Measurements from ENCODE around the gene DYSF. TPM values are rescaled to one million over a fixed set of nuclear protein-coding genes. Genes with fewer than 3 reads are reported as not detected.

Gene DYSF
- total and polyA plus RNA-seq, 5 donors = 36.7 to 49.4 (median 42.1) TPM

DNA sequence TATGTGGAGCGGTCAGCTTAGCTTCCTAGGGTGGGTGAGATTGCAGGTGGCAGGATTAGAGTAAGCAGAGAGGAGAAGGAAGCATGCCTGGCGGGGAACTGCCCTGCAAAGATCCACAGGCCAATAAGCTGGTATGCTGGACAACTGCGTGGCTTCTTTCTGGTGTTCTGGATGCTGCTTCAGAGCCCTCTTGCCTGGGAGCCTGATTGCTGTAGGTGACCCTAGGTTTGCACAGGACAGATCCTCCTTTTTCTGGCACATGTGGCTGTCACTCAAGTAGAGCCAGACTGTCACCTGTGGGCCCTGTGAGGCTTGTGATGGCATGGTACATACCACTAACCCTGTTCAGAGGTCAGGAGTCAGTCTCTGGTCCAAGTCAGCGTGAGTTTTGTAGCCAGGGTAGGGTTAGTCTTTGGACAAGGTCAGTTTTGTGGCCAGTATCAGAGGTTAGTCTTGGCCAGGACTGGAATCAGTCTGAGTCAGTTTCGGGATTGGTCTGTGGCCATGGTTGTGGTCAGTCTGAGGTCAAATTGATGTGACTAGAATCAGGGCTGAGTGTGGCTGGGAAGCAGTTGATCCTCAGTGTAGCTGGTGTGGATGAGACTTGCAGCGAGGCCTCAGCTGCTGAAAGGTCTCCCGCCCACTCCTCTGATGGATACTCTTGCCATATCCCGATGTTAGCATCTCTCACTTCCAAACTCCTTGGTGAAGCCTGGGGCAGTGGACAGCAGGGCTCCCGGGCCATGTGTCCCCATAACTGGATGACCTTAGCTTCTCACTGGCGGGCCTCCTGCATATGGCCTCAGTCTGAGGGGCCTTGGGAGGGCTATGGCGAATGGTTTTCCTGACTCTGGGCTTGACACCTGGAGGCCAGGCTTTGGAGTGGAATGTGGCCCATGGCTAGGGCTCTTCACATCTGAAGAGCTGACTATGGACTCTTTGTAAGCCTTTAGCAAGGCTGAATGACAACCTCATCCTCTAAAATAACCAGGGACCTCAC is 260.5 kb downstream of the DYSF start:
- Histone ChIP-seq H3K9me3 (ENCODE audit: control insufficient read depth, low read length) (no peaks in the 10 kb centered on the region), H3K4me1 (ENCODE audit: control insufficient read depth, insufficient read depth, low read length) (peaks cover 45% of the 10 kb centered on the region), H3K27me3 (ENCODE audit: control insufficient read depth, insufficient read depth) (no peaks in the 10 kb centered on the region), H3K27ac (ENCODE audit: low read length) (no peak overlapping the region), H3K4me3 (ENCODE audit: low read length) (no peak overlapping the region)
- peak in 1 of 2 donors; percentile 18 for ATAC-seq
- WGBS = 86% methylated on average over 11 of the region's 11 CpGs
- peak in 1 of 3 donors; percentile 34 for DNase-seq
- intact Hi-C loops (cut with DNase I) = no loop called here

DNA sequence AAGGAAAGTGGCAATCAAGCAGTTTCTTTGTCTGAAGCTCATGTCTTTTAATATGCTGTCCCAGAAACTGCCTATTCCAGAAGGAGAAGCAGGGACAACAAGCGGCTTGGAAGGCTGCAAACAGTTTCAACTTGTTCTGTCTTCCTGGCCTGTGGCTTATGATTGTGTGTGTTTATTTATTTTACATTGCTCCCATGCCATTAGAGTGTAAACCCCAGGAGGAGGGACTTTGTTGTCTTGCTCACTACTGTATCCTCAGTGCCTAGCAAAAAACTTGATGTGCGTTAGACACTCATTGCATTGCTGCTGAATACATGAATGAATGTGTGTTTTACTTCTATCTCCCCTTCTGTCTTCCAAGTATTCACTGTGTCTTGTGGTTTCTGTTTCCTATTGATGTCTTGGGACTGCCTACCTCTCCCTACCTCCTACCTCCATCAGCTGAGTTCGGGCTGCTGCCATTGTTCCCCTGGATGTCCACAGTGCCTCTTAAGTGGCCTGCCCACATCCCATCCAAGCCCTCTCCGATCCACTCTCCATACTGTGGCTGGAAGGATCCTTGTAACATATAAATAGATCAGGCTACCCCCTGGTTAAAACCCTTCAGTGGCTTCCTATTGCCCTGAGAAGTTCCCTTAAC is 261.4 kb downstream of the DYSF start:
- Histone ChIP-seq H3K27ac (ENCODE audit: low read length) (no peak overlapping the region), H3K27me3 (ENCODE audit: control insufficient read depth, insufficient read depth) (no peaks in the 10 kb centered on the region), H3K4me1 (ENCODE audit: control insufficient read depth, insufficient read depth, low read length) (peaks cover 50% of the 10 kb centered on the region), H3K9me3 (ENCODE audit: control insufficient read depth, low read length) (no peaks in the 10 kb centered on the region), H3K4me3 (ENCODE audit: low read length) (no peak overlapping the region)
- DNase-seq = no peak
- no peak for ATAC-seq
- intact Hi-C loops (cut with DNase I) = no loop called here
- 89% methylated on average over 4 of the region's 4 CpGs for WGBS

GRCh38 chr2:71715241-71715750 is 261.9 kb downstream of the DYSF start:
- no peak overlapping the region for H3K27ac ChIP-seq (ENCODE audit: low read length)
- H3K27me3 ChIP-seq (ENCODE audit: control insufficient read depth, insufficient read depth) = no peaks in the 10 kb centered on the region
- no peak overlapping the region for H3K4me3 ChIP-seq (ENCODE audit: low read length)
- peaks cover 55% of the 10 kb centered on the region for H3K4me1 ChIP-seq (ENCODE audit: control insufficient read depth, insufficient read depth, low read length)
- WGBS = 83% methylated on average over 6 of the region's 6 CpGs
- no peak for DNase-seq
- no peak for ATAC-seq
- intact Hi-C loops (cut with DNase I) = no loop called here
- H3K9me3 ChIP-seq (ENCODE audit: control insufficient read depth, low read length) = no peaks in the 10 kb centered on the region

DNA sequence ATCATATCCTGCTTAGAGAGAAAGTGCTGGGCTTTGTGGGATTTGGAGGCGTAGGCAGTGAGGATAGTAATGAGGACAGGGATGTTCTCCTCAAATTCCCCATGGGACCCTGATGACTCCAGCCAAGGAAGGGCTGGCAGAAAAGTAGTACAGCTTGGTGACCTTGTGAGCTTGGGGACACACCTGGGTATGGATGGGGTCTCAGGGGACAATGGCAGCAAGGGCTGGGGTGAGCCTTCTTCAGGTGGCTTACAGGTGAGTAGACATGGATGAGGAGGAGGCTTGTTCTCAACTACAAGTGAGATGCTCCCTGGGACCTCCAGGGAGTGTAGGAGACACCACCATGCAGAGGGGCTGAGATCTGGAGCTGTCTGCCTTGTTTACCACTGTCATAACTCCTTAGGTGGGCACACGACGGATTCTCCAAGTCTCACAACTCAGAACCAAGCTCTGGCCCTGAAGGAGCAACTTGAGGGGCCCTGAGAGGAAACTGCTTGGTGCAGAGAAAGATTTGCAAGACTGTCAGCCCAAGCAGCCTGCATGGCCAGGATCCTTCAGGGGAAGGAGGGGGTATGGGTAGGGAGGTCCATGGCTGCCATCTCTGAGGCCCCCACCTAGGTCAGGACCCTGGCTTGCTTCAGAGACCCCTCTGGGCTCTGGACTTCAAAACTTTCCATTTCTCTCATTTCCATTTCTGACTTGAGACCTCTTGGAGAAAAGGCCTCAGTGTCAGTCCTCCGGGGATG is 262.8 kb downstream of the DYSF start:
- ATAC-seq (no peak), DNase-seq (no peak)
- no peaks in the 10 kb centered on the region for H3K27me3 ChIP-seq (ENCODE audit: control insufficient read depth, insufficient read depth)
- H3K27ac ChIP-seq (ENCODE audit: low read length) = peak overlapping the region; percentile 93
- intact Hi-C loops (cut with DNase I) = no loop called here
- H3K9me3 ChIP-seq (ENCODE audit: control insufficient read depth, low read length) = no peaks in the 10 kb centered on the region
- WGBS = 77% methylated on average over 4 of the region's 4 CpGs
- peaks cover 57% of the 10 kb centered on the region for H3K4me1 ChIP-seq (ENCODE audit: control insufficient read depth, insufficient read depth, low read length)
- H3K4me3 ChIP-seq (ENCODE audit: low read length) = no peak overlapping the region

DNA sequence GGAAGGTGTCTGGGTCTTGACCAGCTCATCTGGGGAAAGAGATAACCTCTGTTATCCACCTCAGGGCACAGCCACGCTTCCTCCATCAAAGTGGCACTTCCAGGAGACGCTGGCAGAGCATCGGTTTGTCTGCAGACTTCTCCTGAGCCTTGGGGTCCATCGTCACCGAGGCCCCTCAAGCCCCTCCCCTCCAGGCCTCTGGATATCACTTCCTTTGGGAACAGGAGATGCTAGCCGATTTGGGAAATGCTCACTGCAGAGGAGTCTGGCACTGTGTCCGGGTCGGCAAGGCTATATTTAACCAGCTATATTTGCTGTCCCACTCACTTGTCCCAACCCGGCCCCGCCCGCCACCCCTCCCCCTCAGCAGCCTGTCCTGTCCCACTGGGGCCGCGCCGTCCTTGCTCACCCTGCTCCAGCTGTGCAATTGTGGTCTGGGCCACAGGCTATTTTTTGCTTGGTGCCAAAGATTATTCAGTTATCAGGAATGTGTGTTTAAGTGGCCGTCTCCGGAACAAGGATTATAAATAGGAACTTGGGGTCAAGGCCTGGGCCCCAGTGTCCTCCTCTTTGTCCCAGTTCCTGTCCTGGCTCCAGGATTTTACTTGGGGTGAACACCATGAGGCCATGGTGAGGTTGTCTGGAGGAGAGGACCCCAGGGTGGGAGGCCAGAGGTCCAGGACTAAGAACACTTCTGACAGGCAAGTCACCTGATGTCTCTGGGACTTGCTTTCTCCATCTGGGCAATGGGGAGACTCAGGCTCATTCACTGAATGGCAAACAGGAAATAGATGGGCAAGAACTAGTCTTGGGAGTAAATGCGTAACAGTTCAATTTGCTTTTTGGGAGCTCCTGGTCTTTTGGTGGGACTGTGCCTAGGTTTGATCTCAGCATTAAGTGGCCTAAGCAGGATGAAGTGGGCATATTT is 263.6 kb downstream of the DYSF start:
- Histone ChIP-seq H3K4me1 (ENCODE audit: control insufficient read depth, insufficient read depth, low read length) (peaks cover 57% of the 10 kb centered on the region), H3K27me3 (ENCODE audit: control insufficient read depth, insufficient read depth) (no peaks in the 10 kb centered on the region), H3K27ac (ENCODE audit: low read length) (peak overlapping the region; percentile 93), H3K9me3 (ENCODE audit: control insufficient read depth, low read length) (no peaks in the 10 kb centered on the region), H3K4me3 (ENCODE audit: low read length) (no peak overlapping the region)
- DNase-seq = peak; percentile 92 to 97 (median 95)
- intact Hi-C loops (cut with DNase I) = no loop called here
- ATAC-seq = peak; percentile 93 to 94
- WGBS = 19% methylated on average over 17 of the region's 17 CpGs

GRCh38 chr2:71718686-71719085 is 265.3 kb downstream of the DYSF start:
- ATAC-seq (no peak), DNase-seq (no peak)
- H3K27me3 ChIP-seq (ENCODE audit: control insufficient read depth, insufficient read depth) = no peaks in the 10 kb centered on the region
- no peaks in the 10 kb centered on the region for H3K9me3 ChIP-seq (ENCODE audit: control insufficient read depth, low read length)
- H3K4me3 ChIP-seq (ENCODE audit: low read length) = no peak overlapping the region
- peaks cover 54% of the 10 kb centered on the region for H3K4me1 ChIP-seq (ENCODE audit: control insufficient read depth, insufficient read depth, low read length)
- 70% methylated on average over 1 of the region's 1 CpG for WGBS
- no peak overlapping the region for H3K27ac ChIP-seq (ENCODE audit: low read length)
- intact Hi-C loops (cut with DNase I) = no loop called here

GRCh38 chr2:71719520-71720282 is 266.3 kb downstream of the DYSF start:
- Histone ChIP-seq H3K4me1 (ENCODE audit: control insufficient read depth, insufficient read depth, low read length) (peaks cover 48% of the 10 kb centered on the region), H3K27me3 (ENCODE audit: control insufficient read depth, insufficient read depth) (no peaks in the 10 kb centered on the region), H3K4me3 (ENCODE audit: low read length) (no peak overlapping the region), H3K9me3 (ENCODE audit: control insufficient read depth, low read length) (no peaks in the 10 kb centered on the region), H3K27ac (ENCODE audit: low read length) (peak overlapping the region; percentile 8)
- no peak for ATAC-seq
- intact Hi-C loops (cut with DNase I) = no loop called here
- DNase-seq = peak in 1 of 3 donors; percentile 13
- 92% methylated on average over 5 of the region's 5 CpGs for WGBS

- Histone ChIP-seq H3K4me1 (ENCODE audit: control insufficient read depth, insufficient read depth, low read length) (peaks cover 45% of the 10 kb centered on the region), H3K27me3 (ENCODE audit: control insufficient read depth, insufficient read depth) (no peaks in the 10 kb centered on the region), H3K9me3 (ENCODE audit: control insufficient read depth, low read length) (no peaks in the 10 kb centered on the region), H3K4me3 (ENCODE audit: low read length) (no peak overlapping the region), H3K27ac (ENCODE audit: low read length) (peak overlapping the region; percentile 8)
- ATAC-seq = no peak
- intact Hi-C loops (cut with DNase I) = no loop called here
- DNase-seq = peak in 2 of 3 donors; percentile 40 to 64
Measured at GRCh38 chr2:71720283-71720560, 266.9 kb downstream of the DYSF start.

GRCh38 chr2:71720596-71721361 is 267.4 kb downstream of the DYSF start:
- 71% methylated on average over 4 of the region's 4 CpGs for WGBS

More at GRCh38 chr2:71720596-71721361, 267.4 kb downstream of the DYSF start:
- peak overlapping the region; percentile 32 for H3K27ac ChIP-seq (ENCODE audit: low read length)
- no peaks in the 10 kb centered on the region for H3K27me3 ChIP-seq (ENCODE audit: control insufficient read depth, insufficient read depth)
- ATAC-seq = no peak
- peaks cover 40% of the 10 kb centered on the region for H3K4me1 ChIP-seq (ENCODE audit: control insufficient read depth, insufficient read depth, low read length)
- no peak overlapping the region for H3K4me3 ChIP-seq (ENCODE audit: low read length)
- H3K9me3 ChIP-seq (ENCODE audit: control insufficient read depth, low read length) = no peaks in the 10 kb centered on the region
- intact Hi-C loops (cut with DNase I) = no loop called here
- no peak for DNase-seq

Measured in right cardiac atrium (tissue), 5 donors.